Effector CD4-positive, alpha-beta T cell (primary cell): ENCODE results near the gene LGALS3.
"Not testable (repeated sequence)": the region's sequence is repeated elsewhere in the genome, so short reads cannot be mapped to it uniquely, and the experiment has no call there.

Source experiments
- DNase-seq: peaks from one replicate; pipeline ENCODE4 v3.0.0-alpha.2; 2020
- total RNA-seq: gene quantifications from one replicate; lab custom pipeline; 2026; lab: John Stamatoyannopoulos, UW

Gene LGALS3
- 8.1 reads per million, percentile 28 among the genes with 10 or more reads in this experiment for total RNA-seq

GRCh38 chr14:55129086-55129427 lies at the start of gene LGALS3:
TSS of gene LGALS3 (plus strand) at chr14:55129252. CDS start at chr14:55137374, 8,122 bp downstream.
- peak; percentile 8 for DNase-seq

GRCh38 chr14:55079961-55080360 lies 49.1 kb upstream of the LGALS3 start:
- not testable (repeated sequence) for DNase-seq

GRCh38 chr14:55084401-55085059 lies 44.5 kb upstream of the LGALS3 start:
- DNase-seq = no peak

- no peak for DNase-seq
Observed at GRCh38 chr14:55085060-55085660, 43.9 kb upstream of the LGALS3 start.

GRCh38 chr14:55086938-55087337 lies 42.1 kb upstream of the LGALS3 start:
- no peak for DNase-seq

- DNase-seq = no peak
Observed at GRCh38 chr14:55088356-55088755, 40.7 kb upstream of the LGALS3 start.

- DNase-seq = no peak
Observed at GRCh38 chr14:55092341-55092740, 36.7 kb upstream of the LGALS3 start.

- no peak for DNase-seq
Observed at GRCh38 chr14:55094292-55095157, 34.5 kb upstream of the LGALS3 start.

GRCh38 chr14:55097881-55098560 lies 31.0 kb upstream of the LGALS3 start:
- no peak for DNase-seq

- DNase-seq = no peak
Observed at GRCh38 chr14:55098561-55098898, 30.5 kb upstream of the LGALS3 start.

- DNase-seq = no peak
Observed at GRCh38 chr14:55099756-55100155, 29.3 kb upstream of the LGALS3 start.

- no peak for DNase-seq
Observed at GRCh38 chr14:55101698-55102097, 27.4 kb upstream of the LGALS3 start.

- DNase-seq = peak; percentile 32
Observed at GRCh38 chr14:55102141-55102621, 26.9 kb upstream of the LGALS3 start.

GRCh38 chr14:55103005-55103640 lies 25.9 kb upstream of the LGALS3 start:
- DNase-seq = peak; percentile 39

- no peak for DNase-seq
Observed at GRCh38 chr14:55103971-55104954, 24.8 kb upstream of the LGALS3 start.

- DNase-seq = no peak
Observed at GRCh38 chr14:55105991-55106390, 23.1 kb upstream of the LGALS3 start.

- no peak for DNase-seq
Observed at GRCh38 chr14:55107766-55108554, 21.1 kb upstream of the LGALS3 start.

- DNase-seq = no peak
Observed at GRCh38 chr14:55109836-55110235, 19.2 kb upstream of the LGALS3 start.

- DNase-seq = no peak
Observed at GRCh38 chr14:55111122-55111708, 17.8 kb upstream of the LGALS3 start.

GRCh38 chr14:55114720-55115119 lies 14.3 kb upstream of the LGALS3 start:
- no peak for DNase-seq
